SK-N-SH treated with all-trans-retinoic acid at 6 μM for 48 hours (cell line): ENCODE data around the gene LONP1.

Experiments used
- ATAC-seq: fragments of 200-7000 bp; cut with Tn5 transposase; 3 replicates; pipeline ENCODE4 v1.9.1; 2020; ENCODE audit warnings: mild to moderate bottlenecking, moderate library complexity
- ESRRG ChIP-seq: fragments of 250-450 bp; sonication (Bioruptor Pico); IDR thresholded peaks from 2 replicates; pipeline ENCODE4 v1.6.1; 2021; ENCODE audit warnings: mild to moderate bottlenecking
- GLIS3 ChIP-seq: fragments of 250-450 bp; sonication (Bioruptor Pico); IDR thresholded peaks from 2 replicates; pipeline ENCODE4 v1.5.0; 2020; ENCODE audit warnings: mild to moderate bottlenecking, moderate library complexity
- PPARA ChIP-seq: fragments of 250-450 bp; sonication (Bioruptor Pico); IDR thresholded peaks from 2 replicates; pipeline ENCODE4 v1.5.0; 2020; ENCODE audit warnings: mild to moderate bottlenecking, borderline replicate concordance
- RARB ChIP-seq: fragments of 250-450 bp; sonication (Bioruptor Pico); IDR thresholded peaks from 2 replicates; pipeline ENCODE4 v1.8.0; 2021; ENCODE audit warnings: mild to moderate bottlenecking, moderate library complexity
- TOX ChIP-seq: fragments of 250-450 bp; sonication (Bioruptor Pico); IDR thresholded peaks from 2 replicates; pipeline ENCODE4 v1.8.0; 2021; ENCODE audit warnings: mild to moderate bottlenecking, moderate library complexity, borderline replicate concordance
- ZC3H10 ChIP-seq: fragments of 250-450 bp; sonication (Bioruptor Pico); IDR thresholded peaks from 2 replicates; pipeline ENCODE4 v1.5.1; 2021; ENCODE audit warnings: mild to moderate bottlenecking, moderate library complexity
- ZNF70 ChIP-seq: fragments of 450-650 bp; formaldehyde crosslinking; IDR thresholded peaks from 2 replicates; pipeline ENCODE4 v1.5.0; 2020; ENCODE audit warnings: mild to moderate bottlenecking, moderate library complexity
- TF ChIP-seq, protein P1 (sequence below): fragments of 250-450 bp; sonication (Bioruptor Pico); IDR thresholded peaks from 2 replicates; pipeline ENCODE4 v1.8.0; 2020; ENCODE audit warnings: mild to moderate bottlenecking, moderate library complexity, borderline replicate concordance
- TF ChIP-seq, protein P2 (sequence below): fragments of 250-450 bp; sonication (Bioruptor Pico); IDR thresholded peaks from 2 replicates; pipeline ENCODE4 v1.5.0; 2020; ENCODE audit warnings: mild to moderate bottlenecking, moderate library complexity
- TF ChIP-seq, protein P3 (sequence below): fragments of 250-450 bp; sonication (Bioruptor Pico); IDR thresholded peaks from 2 replicates; pipeline ENCODE4 v1.8.0; 2021; ENCODE audit warnings: low read depth, mild to moderate bottlenecking, moderate library complexity, borderline replicate concordance
- TF ChIP-seq, protein P4 (sequence below): fragments of 250-450 bp; sonication (Bioruptor Pico); IDR thresholded peaks from 2 replicates; pipeline ENCODE4 v1.5.1; 2020; ENCODE audit warnings: low read depth, mild to moderate bottlenecking, moderate library complexity

LONP1 gene

DNA sequence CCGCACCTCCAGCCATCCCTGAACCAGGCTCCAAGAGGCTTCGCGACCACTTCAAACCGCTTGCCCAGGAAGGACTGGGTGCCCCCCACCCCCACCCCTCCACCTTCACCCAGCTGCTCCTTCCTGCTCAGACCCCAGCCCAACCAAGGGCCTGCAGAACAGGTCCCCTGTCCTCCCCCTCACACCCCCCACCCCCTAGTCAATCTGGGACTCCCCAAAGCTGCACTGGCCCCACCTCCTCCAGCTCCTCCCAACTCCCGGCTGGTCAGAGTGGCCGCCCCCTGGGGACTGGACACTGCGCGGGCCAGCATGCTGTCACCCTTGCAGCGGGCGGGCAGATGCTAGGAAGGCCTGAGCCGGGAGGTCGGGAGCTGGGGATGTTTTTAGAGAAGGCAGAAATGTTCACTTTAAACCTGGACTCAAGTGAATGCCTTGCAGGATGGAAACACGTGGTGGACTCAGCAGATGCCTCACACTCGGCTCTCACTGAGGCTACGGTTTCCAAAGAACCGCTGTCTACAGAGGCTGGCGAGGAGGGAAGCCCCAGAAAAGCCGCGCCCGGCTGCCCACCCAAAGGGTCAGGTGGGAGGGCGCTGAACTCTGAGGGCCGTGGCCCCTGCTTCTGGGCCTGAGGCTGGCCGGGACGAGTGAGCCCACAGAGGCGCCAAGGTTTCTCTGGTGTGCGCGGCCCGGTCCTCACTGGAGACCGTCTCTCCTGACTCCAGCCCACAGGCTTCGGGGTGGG is 21.9 kb downstream of the LONP1 start:
- ATAC-seq = peak; percentile 7
- TF ChIP-seq, protein P1, sequence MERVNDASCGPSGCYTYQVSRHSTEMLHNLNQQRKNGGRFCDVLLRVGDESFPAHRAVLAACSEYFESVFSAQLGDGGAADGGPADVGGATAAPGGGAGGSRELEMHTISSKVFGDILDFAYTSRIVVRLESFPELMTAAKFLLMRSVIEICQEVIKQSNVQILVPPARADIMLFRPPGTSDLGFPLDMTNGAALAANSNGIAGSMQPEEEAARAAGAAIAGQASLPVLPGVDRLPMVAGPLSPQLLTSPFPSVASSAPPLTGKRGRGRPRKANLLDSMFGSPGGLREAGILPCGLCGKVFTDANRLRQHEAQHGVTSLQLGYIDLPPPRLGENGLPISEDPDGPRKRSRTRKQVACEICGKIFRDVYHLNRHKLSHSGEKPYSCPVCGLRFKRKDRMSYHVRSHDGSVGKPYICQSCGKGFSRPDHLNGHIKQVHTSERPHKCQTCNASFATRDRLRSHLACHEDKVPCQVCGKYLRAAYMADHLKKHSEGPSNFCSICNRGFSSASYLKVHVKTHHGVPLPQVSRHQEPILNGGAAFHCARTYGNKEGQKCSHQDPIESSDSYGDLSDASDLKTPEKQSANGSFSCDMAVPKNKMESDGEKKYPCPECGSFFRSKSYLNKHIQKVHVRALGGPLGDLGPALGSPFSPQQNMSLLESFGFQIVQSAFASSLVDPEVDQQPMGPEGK (CRISPR knock-in tag) = 0 out of 2 replicates have a peak, but pooled peaks have one; percentile 0
- no peak for TF ChIP-seq RARB

DNA sequence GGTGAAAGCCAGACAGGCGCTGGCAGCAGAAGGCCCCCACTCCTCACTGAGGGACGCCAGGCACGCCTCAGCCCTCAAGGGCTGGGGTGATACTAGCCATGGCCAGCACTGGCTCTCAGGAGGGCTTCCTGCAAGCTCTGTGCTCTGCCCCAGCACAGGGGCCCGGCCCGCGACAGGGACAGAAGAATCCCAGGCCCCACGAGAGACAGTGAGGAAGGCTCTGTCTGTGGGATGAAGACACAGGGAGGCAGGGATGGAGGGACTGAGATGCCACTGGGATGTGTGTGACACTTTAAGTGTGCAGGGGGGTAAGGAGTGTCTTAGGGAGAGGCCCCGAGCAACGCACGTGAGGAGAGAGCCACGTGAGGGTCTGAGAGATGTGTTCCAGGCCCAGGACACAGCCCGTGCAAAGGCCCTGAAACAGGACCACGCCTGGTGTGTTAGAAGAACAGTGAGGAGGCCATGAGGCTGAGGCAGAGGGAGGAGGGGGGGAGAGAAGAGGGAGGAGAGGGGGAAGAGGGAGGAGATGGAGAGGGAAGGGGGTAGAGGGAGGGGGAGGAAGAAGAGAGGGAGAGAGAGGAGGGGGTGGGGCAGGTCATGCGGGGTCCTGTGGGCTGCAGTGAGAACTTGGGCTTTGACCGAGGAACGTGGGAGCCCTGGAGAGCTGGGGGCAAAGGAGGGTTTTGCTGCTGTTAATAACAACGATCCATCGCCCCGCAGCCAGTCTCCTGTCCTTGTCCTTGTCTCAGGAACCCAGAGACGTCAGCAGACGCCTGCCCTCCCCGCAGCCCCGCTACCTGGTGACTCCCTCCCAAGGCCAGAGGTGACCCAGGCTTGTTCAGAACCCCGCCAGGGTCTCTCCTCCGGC is 22.7 kb downstream of the LONP1 start:
- no peak for ATAC-seq
- TF ChIP-seq GLIS3 (CRISPR knock-in tag) = no peak; the same call in 1 of the 2 replicates
- TF ChIP-seq, protein P2, sequence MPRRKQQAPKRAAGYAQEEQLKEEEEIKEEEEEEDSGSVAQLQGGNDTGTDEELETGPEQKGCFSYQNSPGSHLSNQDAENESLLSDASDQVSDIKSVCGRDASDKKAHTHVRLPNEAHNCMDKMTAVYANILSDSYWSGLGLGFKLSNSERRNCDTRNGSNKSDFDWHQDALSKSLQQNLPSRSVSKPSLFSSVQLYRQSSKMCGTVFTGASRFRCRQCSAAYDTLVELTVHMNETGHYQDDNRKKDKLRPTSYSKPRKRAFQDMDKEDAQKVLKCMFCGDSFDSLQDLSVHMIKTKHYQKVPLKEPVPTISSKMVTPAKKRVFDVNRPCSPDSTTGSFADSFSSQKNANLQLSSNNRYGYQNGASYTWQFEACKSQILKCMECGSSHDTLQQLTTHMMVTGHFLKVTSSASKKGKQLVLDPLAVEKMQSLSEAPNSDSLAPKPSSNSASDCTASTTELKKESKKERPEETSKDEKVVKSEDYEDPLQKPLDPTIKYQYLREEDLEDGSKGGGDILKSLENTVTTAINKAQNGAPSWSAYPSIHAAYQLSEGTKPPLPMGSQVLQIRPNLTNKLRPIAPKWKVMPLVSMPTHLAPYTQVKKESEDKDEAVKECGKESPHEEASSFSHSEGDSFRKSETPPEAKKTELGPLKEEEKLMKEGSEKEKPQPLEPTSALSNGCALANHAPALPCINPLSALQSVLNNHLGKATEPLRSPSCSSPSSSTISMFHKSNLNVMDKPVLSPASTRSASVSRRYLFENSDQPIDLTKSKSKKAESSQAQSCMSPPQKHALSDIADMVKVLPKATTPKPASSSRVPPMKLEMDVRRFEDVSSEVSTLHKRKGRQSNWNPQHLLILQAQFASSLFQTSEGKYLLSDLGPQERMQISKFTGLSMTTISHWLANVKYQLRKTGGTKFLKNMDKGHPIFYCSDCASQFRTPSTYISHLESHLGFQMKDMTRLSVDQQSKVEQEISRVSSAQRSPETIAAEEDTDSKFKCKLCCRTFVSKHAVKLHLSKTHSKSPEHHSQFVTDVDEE = no peak
- TF ChIP-seq, protein P1 (CRISPR knock-in tag) = 0 out of 2 replicates have a peak, but pooled peaks have one; percentile 25

DNA sequence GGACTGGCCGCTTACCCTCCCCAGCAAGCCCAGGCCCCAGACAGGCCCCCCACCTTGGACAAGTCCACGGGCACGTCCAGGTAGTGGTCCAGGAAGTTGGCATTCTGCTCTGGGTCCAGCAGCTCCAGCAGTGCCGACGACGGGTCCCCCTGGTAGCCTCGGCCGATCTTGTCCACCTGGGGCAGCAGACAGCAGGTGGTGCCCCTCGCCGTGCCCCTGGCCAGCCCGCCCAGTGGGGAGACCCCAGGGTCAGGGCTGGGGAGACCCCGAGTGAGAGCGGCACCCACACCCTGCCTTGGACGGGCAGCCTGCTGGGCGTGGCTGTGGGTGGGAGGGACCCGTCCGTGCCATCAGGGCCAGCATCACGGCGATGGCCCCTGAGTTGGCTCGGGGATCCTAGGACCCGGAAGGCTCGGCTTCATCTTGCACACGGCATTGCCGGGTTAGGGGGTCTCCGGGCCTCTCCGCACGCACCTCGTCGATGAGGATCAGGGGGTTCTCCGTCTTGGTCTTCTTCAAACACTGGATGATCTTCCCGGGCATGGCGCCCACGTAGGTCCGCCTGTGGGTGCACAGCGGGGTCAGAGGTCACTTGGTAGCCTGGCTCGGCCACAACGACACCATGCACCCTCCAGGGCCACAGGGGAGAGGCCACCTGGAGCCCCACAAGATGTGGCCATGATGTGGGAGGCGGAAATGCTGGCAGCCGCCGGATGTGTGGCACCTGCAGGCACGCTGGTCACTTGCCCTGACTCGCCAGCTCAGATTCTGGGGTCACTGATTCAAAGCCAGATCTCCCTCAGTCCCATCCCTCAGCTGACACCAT is 23.5 kb downstream of the LONP1 start:
- ATAC-seq = no peak
- no peak for TF ChIP-seq PPARA (CRISPR knock-in tag)
- TF ChIP-seq TOX (CRISPR knock-in tag) = no peak
- TF ChIP-seq, protein P1 (CRISPR knock-in tag) = no peak
- TF ChIP-seq ESRRG = no peak
- TF ChIP-seq, protein P3, sequence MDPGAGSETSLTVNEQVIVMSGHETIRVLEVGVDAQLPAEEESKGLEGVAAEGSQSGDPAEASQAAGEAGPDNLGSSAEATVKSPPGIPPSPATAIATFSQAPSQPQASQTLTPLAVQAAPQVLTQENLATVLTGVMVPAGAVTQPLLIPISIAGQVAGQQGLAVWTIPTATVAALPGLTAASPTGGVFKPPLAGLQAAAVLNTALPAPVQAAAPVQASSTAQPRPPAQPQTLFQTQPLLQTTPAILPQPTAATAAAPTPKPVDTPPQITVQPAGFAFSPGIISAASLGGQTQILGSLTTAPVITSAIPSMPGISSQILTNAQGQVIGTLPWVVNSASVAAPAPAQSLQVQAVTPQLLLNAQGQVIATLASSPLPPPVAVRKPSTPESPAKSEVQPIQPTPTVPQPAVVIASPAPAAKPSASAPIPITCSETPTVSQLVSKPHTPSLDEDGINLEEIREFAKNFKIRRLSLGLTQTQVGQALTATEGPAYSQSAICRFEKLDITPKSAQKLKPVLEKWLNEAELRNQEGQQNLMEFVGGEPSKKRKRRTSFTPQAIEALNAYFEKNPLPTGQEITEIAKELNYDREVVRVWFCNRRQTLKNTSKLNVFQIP (CRISPR knock-in tag) = no peak
- no peak for TF ChIP-seq RARB
- TF ChIP-seq ZNF70 (CRISPR knock-in tag) = no peak
- no peak for TF ChIP-seq ZC3H10 (CRISPR knock-in tag)
- TF ChIP-seq, protein P4, sequence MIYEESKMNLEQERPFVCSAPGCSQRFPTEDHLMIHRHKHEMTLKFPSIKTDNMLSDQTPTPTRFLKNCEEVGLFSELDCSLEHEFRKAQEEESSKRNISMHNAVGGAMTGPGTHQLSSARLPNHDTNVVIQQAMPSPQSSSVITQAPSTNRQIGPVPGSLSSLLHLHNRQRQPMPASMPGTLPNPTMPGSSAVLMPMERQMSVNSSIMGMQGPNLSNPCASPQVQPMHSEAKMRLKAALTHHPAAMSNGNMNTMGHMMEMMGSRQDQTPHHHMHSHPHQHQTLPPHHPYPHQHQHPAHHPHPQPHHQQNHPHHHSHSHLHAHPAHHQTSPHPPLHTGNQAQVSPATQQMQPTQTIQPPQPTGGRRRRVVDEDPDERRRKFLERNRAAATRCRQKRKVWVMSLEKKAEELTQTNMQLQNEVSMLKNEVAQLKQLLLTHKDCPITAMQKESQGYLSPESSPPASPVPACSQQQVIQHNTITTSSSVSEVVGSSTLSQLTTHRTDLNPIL (CRISPR knock-in tag) = no peak
